Measurements from ENCODE around the gene NUP214.

Gene NUP214

DNA sequence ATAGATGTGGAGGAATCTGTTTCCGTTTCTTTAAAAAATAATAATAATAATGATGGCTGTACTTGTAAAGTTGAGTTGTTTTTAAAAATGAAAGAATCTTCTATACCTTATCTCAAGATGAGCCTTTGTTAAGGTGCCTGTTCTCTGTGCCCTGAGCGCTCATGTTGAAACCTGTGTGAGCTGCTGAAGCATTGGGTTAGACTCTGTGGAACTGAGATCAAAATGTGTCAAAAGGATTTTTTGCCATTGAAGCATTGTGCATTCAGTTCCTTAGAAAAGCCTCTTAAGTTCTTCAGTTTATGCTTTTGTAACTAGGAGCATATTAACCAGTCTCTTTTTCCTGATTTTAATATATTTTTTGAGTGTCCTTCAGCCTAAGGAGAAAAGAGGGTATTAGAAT, 67.7 kb downstream of the NUP214 start:
- Histone ChIP-seq H4K20me1 (ENCODE audit: low read depth, low read length) (no peaks in the 10 kb centered on the region), H3K36me3 (ENCODE audit: low read length) (peaks cover 28% of the 10 kb centered on the region; the same call in 1 of the 2 replicates), H3K79me2 (ENCODE audit: insufficient read depth, low read length) (no peaks in the 10 kb centered on the region), H3K4me2 (ENCODE audit: low read depth, low read length, poor library complexity, severe bottlenecking) (no peak overlapping the region), H3K4me3 (ENCODE audit: insufficient read depth, low read length, poor library complexity, severe bottlenecking) (no peak overlapping the region), H3K9me2 (replicated peaks; ENCODE audit: insufficient read depth, low read length) (no peaks in the 10 kb centered on the region), H3K9ac (ENCODE audit: low read length) (no peak overlapping the region), H3K27me3 (ENCODE audit: low read length) (no peaks in the 10 kb centered on the region), H2AFZ (ENCODE audit: low read depth, low read length, severe bottlenecking) (no peak overlapping the region), H3K27ac (ENCODE audit: low read depth, low read length) (no peak overlapping the region), H3F3A (ENCODE audit: insufficient read depth) (no peaks in the 10 kb centered on the region), H3K9me3 (ENCODE audit: insufficient read depth, low read length) (no peaks in the 10 kb centered on the region)
- TF ChIP-seq EZH2phosphoT487 (conservative IDR thresholded peaks at IDR 0.05; ENCODE audit: low read length), result no peak
- TF ChIP-seq, protein P1, sequence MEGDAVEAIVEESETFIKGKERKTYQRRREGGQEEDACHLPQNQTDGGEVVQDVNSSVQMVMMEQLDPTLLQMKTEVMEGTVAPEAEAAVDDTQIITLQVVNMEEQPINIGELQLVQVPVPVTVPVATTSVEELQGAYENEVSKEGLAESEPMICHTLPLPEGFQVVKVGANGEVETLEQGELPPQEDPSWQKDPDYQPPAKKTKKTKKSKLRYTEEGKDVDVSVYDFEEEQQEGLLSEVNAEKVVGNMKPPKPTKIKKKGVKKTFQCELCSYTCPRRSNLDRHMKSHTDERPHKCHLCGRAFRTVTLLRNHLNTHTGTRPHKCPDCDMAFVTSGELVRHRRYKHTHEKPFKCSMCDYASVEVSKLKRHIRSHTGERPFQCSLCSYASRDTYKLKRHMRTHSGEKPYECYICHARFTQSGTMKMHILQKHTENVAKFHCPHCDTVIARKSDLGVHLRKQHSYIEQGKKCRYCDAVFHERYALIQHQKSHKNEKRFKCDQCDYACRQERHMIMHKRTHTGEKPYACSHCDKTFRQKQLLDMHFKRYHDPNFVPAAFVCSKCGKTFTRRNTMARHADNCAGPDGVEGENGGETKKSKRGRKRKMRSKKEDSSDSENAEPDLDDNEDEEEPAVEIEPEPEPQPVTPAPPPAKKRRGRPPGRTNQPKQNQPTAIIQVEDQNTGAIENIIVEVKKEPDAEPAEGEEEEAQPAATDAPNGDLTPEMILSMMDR (IDR thresholded peaks at IDR 0.05; ENCODE audit: insufficient read depth, low read length, poor library complexity, severe bottlenecking), result no peak

DNA sequence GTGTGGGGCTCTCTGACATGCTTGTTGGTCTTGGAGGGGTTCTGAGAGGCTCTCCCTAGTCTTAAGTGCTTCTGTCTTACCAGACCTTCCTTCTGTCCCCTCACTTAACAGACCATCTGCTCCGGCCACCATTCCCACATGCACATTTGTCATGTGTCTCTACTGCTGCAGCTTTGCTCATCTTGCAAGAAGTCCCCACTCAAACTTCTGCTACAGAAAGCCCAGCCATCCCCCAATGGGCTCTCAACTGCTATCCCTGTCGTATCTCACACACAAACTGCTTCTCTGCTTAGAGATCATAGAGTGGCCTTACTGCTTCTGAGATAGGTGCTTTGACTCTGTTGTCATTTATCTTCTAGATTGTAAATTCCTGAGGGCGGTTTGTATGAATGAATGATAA, 69.4 kb downstream of the NUP214 start:
- Histone ChIP-seq H3F3A (ENCODE audit: insufficient read depth) (no peaks in the 10 kb centered on the region), H3K4me2 (ENCODE audit: low read depth, low read length, poor library complexity, severe bottlenecking) (no peak overlapping the region), H3K27me3 (ENCODE audit: low read length) (no peaks in the 10 kb centered on the region), H3K36me3 (ENCODE audit: low read length) (peaks cover 18% of the 10 kb centered on the region; the same call in 1 of the 2 replicates), H3K27ac (ENCODE audit: low read depth, low read length) (no peak overlapping the region), H3K9ac (ENCODE audit: low read length) (no peak overlapping the region), H3K9me3 (ENCODE audit: insufficient read depth, low read length) (no peaks in the 10 kb centered on the region), H3K9me2 (replicated peaks; ENCODE audit: insufficient read depth, low read length) (no peaks in the 10 kb centered on the region), H3K4me3 (ENCODE audit: insufficient read depth, low read length, poor library complexity, severe bottlenecking) (no peak overlapping the region), H3K79me2 (ENCODE audit: insufficient read depth, low read length) (no peaks in the 10 kb centered on the region), H4K20me1 (ENCODE audit: low read depth, low read length) (no peaks in the 10 kb centered on the region), H2AFZ (ENCODE audit: low read depth, low read length, severe bottlenecking) (no peak overlapping the region)
- no peak for TF ChIP-seq EZH2phosphoT487 (conservative IDR thresholded peaks at IDR 0.05; ENCODE audit: low read length)
- TF ChIP-seq, protein P1 (IDR thresholded peaks at IDR 0.05; ENCODE audit: insufficient read depth, low read length, poor library complexity, severe bottlenecking), result no peak

DNA sequence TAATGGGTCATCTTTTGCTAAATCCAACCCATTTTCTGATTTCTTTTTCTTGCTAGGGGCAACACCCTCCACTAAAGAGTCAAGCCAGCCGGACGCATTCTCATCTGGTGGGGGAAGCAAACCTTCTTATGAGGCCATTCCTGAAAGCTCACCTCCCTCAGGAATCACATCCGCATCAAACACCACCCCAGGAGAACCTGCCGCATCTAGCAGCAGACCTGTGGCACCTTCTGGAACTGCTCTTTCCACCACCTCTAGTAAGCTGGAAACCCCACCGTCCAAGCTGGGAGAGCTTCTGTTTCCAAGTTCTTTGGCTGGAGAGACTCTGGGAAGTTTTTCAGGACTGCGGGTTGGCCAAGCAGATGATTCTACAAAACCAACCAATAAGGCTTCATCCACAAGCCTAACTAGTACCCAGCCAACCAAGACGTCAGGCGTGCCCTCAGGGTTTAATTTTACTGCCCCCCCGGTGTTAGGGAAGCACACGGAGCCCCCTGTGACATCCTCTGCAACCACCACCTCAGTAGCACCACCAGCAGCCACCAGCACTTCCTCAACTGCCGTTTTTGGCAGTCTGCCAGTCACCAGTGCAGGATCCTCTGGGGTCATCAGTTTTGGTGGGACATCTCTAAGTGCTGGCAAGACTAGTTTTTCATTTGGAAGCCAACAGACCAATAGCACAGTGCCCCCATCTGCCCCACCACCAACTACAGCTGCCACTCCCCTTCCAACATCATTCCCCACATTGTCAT, 72.0 kb downstream of the NUP214 start:
- TF ChIP-seq, protein P1 (IDR thresholded peaks at IDR 0.05; ENCODE audit: insufficient read depth, low read length, poor library complexity, severe bottlenecking), result no peak
- TF ChIP-seq EZH2phosphoT487 (conservative IDR thresholded peaks at IDR 0.05; ENCODE audit: low read length), result no peak
- Histone ChIP-seq H3K27ac (ENCODE audit: low read depth, low read length) (no peak overlapping the region), H3K9ac (ENCODE audit: low read length) (no peak overlapping the region), H4K20me1 (ENCODE audit: low read depth, low read length) (no peaks in the 10 kb centered on the region), H2AFZ (ENCODE audit: low read depth, low read length, severe bottlenecking) (no peak overlapping the region), H3K79me2 (ENCODE audit: insufficient read depth, low read length) (no peaks in the 10 kb centered on the region), H3K4me3 (ENCODE audit: insufficient read depth, low read length, poor library complexity, severe bottlenecking) (no peak overlapping the region), H3K27me3 (ENCODE audit: low read length) (no peaks in the 10 kb centered on the region), H3K9me2 (replicated peaks; ENCODE audit: insufficient read depth, low read length) (no peaks in the 10 kb centered on the region), H3K9me3 (ENCODE audit: insufficient read depth, low read length) (no peaks in the 10 kb centered on the region), H3K36me3 (ENCODE audit: low read length) (0 out of 2 replicates have a peak, but pooled peaks cover 7% of the 10 kb centered on the region), H3K4me2 (ENCODE audit: low read depth, low read length, poor library complexity, severe bottlenecking) (no peak overlapping the region), H3F3A (ENCODE audit: insufficient read depth) (no peaks in the 10 kb centered on the region)

All from SU-DHL-6 (cell line).